GM23338 (cell line): ENCODE results near the gene CABP4. TPM values are rescaled to one million over a fixed set of nuclear protein-coding genes. Genes with fewer than 3 reads are reported as not detected.
A peak's percentile ranks its signal among the peaks of the same experiment; 100 is the strongest.

Source experiments
- ATAC-seq: fragments of 200-7000 bp; cut with Tn5 transposase; 3 replicates; pipeline ENCODE4 v1.9.1; 2020
- DNase-seq: peaks from one replicate; pipeline ENCODE4 v3.0.0-alpha.2; 2015; ENCODE audit warnings: low spot score
- H2AFZ ChIP-seq: fragments of 200-600 bp; sonication (generic); 2 replicates; pipeline ENCODE4 v1.8.0; 2016; ENCODE audit warnings: antibody characterized with exemption, mild to moderate bottlenecking, moderate library complexity
- H3F3A ChIP-seq: fragments of 200-600 bp; sonication (generic); replicated peaks from 2 replicates; pipeline ENCODE4 v1.8.0; 2017; ENCODE audit warnings: antibody characterized with exemption, mixed run types, low read depth
- H3K27ac ChIP-seq: fragments of 200-600 bp; sonication (generic); 2 replicates; pipeline ENCODE4 v1.6.1; 2016; ENCODE audit warnings: low read depth
- H3K27me3 ChIP-seq: fragments of 200-600 bp; sonication (generic); 2 replicates; pipeline ENCODE4 v1.8.0; 2016; ENCODE audit warnings: mild to moderate bottlenecking, mixed run types, moderate library complexity; ENCODE audit not compliant: insufficient read depth
- H3K36me3 ChIP-seq: fragments of 200-600 bp; sonication (generic); 2 replicates; pipeline ENCODE4 v1.8.0; 2016; ENCODE audit warnings: mild to moderate bottlenecking; ENCODE audit not compliant: insufficient read depth
- H3K4me1 ChIP-seq: fragments of 200-600 bp; sonication (generic); 2 replicates; pipeline ENCODE4 v1.8.0; 2016; ENCODE audit warnings: mild to moderate bottlenecking, moderate library complexity; ENCODE audit not compliant: insufficient read depth
- H3K4me2 ChIP-seq: fragments of 200-600 bp; sonication (generic); 2 replicates; pipeline ENCODE4 v1.7.1; 2017; ENCODE audit warnings: mixed run types
- H3K4me3 ChIP-seq: fragments of 200-600 bp; sonication (generic); 2 replicates; pipeline ENCODE4 v1.6.1; 2016; ENCODE audit warnings: mixed run types
- H3K79me2 ChIP-seq: fragments of 200-600 bp; sonication (generic); replicated peaks from 2 replicates; pipeline ENCODE4 v1.8.0; 2017; ENCODE audit warnings: mild to moderate bottlenecking; ENCODE audit not compliant: insufficient read depth
- H3K9me2 ChIP-seq: fragments of 200-600 bp; sonication (generic); 2 replicates; pipeline ENCODE4 v1.8.0; 2017; ENCODE audit not compliant: insufficient read depth
- H4K20me1 ChIP-seq: fragments of 200-600 bp; sonication (generic); replicated peaks from 2 replicates; pipeline ENCODE4 v1.8.0; 2017; ENCODE audit warnings: mild to moderate bottlenecking; ENCODE audit not compliant: insufficient read depth
- H3K27ac Mint-ChIP-seq: 2 replicates; pipeline ENCODE4 v1.8.0; 2020; ENCODE audit warnings: inconsistent platforms, mild to moderate bottlenecking, moderate library complexity, mixed read lengths
- H3K27me3 Mint-ChIP-seq: 3 replicates; pipeline ENCODE4 v1.8.0; 2022; ENCODE audit warnings: low read depth, mild to moderate bottlenecking, moderate library complexity, mixed read lengths, inconsistent platforms; ENCODE audit not compliant: insufficient read depth, poor library complexity
- H3K36me3 Mint-ChIP-seq: 3 replicates; pipeline ENCODE4 v1.8.0; 2021; ENCODE audit warnings: low read depth, mild to moderate bottlenecking, inconsistent platforms, moderate library complexity, mixed read lengths
- H3K4me1 Mint-ChIP-seq: 3 replicates; pipeline ENCODE4 v1.8.0; 2020; ENCODE audit warnings: mild to moderate bottlenecking, inconsistent platforms, mixed read lengths
- H3K4me3 Mint-ChIP-seq: 3 replicates; pipeline ENCODE4 v1.8.0; 2021; ENCODE audit warnings: moderate library complexity, mild to moderate bottlenecking, inconsistent platforms, mixed read lengths
- H3K9me3 Mint-ChIP-seq: 3 replicates; pipeline ENCODE4 v1.8.0; 2020; ENCODE audit warnings: moderate library complexity, mild to moderate bottlenecking, inconsistent platforms, mixed read lengths
- CREB1 ChIP-seq: fragments of 250-450 bp; sonication (Bioruptor Pico); IDR thresholded peaks from 2 replicates; pipeline ENCODE4 v1.5.0; 2020; ENCODE audit warnings: low read depth, mild to moderate bottlenecking, moderate library complexity
- EZH2phosphoT487 ChIP-seq: fragments of 200-600 bp; sonication (generic); IDR thresholded peaks from one replicate; pipeline ENCODE4 v1.8.1; 2018; ENCODE audit warnings: antibody characterized with exemption; ENCODE audit not compliant: unreplicated experiment
- JUNB ChIP-seq: IDR thresholded peaks from one replicate; pipeline ENCODE4 v1.6.1; 2016; ENCODE audit warnings: antibody characterized with exemption; ENCODE audit not compliant: unreplicated experiment
- NANOG ChIP-seq: IDR thresholded peaks from 2 replicates; pipeline ENCODE4 v1.6.1; 2016; ENCODE audit warnings: antibody characterized with exemption, borderline replicate concordance
- REST ChIP-seq: IDR thresholded peaks from one replicate; pipeline ENCODE4 v1.6.1; 2018; ENCODE audit warnings: antibody characterized with exemption; ENCODE audit not compliant: unreplicated experiment
- ZNF331 ChIP-seq: fragments of 250-450 bp; sonication (Bioruptor Pico); IDR thresholded peaks from 2 replicates; pipeline ENCODE4 v1.5.0; 2020; ENCODE audit warnings: low read depth, mild to moderate bottlenecking, moderate library complexity
- polyA plus RNA-seq: library from polyadenylated mRNA; unstranded; fragments of >200 nt; fragmentation: Nextera tagmentation; extraction: Ambion mirVana; gene quantifications from 2 replicates; pipeline ENCODE4 v1.2.1, GENCODE V29; 2016
- total RNA-seq: library from RNA; depleted of rRNA; stranded (reverse); fragments of >200 nt; shearing (Covaris generic); gene quantifications from 2 replicates; pipeline ENCODE4 v1.2.3, GENCODE V29; 2014
- TF ChIP-seq, protein P1 (sequence below), 2 experiments: fragments of 200-600 bp in 1 of 2; sonication (generic) in 1 of 2; conservative IDR thresholded peaks; 2 replicates each; pipeline versions ENCODE4 v1.5.1 to v1.6.1; 2016 to 2017; ENCODE audit warnings: antibody characterized with exemption in 2 of 2, low read depth in 2 of 2, mild to moderate bottlenecking in 2 of 2, moderate library complexity in 1 of 2
- TF ChIP-seq, protein P2 (sequence below): IDR thresholded peaks from 2 replicates; pipeline ENCODE4 v1.6.1; 2016; ENCODE audit warnings: antibody characterized with exemption

Gene CABP4
- total and polyA plus RNA-seq, 2 experiments from 2014 or later = 0.28 TPM; not detected in 1

GRCh38 chr11:67406969-67407687, 48.0 kb upstream of the CABP4 start:
- no peak overlapping the region for H3K4me3 ChIP-seq
- no peak overlapping the region for H2AFZ ChIP-seq
- Mint-ChIP-seq H3K27me3 (peaks cover 29% of the 10 kb centered on the region), H3K36me3 (no peaks in the 10 kb centered on the region), H3K4me1 (peaks cover 21% of the 10 kb centered on the region), H3K9me3 (no peaks in the 10 kb centered on the region), H3K4me3 (no peak overlapping the region; the same call in 2 of the 3 replicates), H3K27ac (no peak overlapping the region)
- no peak overlapping the region for H3K4me2 ChIP-seq
- DNase-seq (no peak), ATAC-seq (no peak)
- no peaks in the 10 kb centered on the region for H3K79me2 ChIP-seq
- no peak for TF ChIP-seq JUNB
- TF ChIP-seq, protein P1, sequence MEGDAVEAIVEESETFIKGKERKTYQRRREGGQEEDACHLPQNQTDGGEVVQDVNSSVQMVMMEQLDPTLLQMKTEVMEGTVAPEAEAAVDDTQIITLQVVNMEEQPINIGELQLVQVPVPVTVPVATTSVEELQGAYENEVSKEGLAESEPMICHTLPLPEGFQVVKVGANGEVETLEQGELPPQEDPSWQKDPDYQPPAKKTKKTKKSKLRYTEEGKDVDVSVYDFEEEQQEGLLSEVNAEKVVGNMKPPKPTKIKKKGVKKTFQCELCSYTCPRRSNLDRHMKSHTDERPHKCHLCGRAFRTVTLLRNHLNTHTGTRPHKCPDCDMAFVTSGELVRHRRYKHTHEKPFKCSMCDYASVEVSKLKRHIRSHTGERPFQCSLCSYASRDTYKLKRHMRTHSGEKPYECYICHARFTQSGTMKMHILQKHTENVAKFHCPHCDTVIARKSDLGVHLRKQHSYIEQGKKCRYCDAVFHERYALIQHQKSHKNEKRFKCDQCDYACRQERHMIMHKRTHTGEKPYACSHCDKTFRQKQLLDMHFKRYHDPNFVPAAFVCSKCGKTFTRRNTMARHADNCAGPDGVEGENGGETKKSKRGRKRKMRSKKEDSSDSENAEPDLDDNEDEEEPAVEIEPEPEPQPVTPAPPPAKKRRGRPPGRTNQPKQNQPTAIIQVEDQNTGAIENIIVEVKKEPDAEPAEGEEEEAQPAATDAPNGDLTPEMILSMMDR (conservative IDR thresholded peaks at IDR 0.05; ENCODE audit: low read depth in 2 of 2) = 0 out of 4 replicates have a peak, but pooled peaks of 1 of the 2 experiments have one; percentile 10
- peaks cover 8% of the 10 kb centered on the region; the same call in 1 of the 2 replicates for H3K4me1 ChIP-seq
- no peaks in the 10 kb centered on the region for H4K20me1 ChIP-seq
- H3K27ac ChIP-seq = no peak overlapping the region
- no peaks in the 10 kb centered on the region for H3K9me2 ChIP-seq
- H3F3A ChIP-seq = no peaks in the 10 kb centered on the region
- no peaks in the 10 kb centered on the region for H3K27me3 ChIP-seq
- no peaks in the 10 kb centered on the region for H3K36me3 ChIP-seq

GRCh38 chr11:67407688-67408163, 47.4 kb upstream of the CABP4 start:
- Mint-ChIP-seq H3K27me3 (peaks cover 30% of the 10 kb centered on the region), H3K4me1 (peaks cover 21% of the 10 kb centered on the region), H3K36me3 (no peaks in the 10 kb centered on the region), H3K27ac (no peak overlapping the region), H3K9me3 (no peaks in the 10 kb centered on the region), H3K4me3 (no peak overlapping the region)
- no peaks in the 10 kb centered on the region for H4K20me1 ChIP-seq
- H3K4me3 ChIP-seq = no peak overlapping the region
- DNase-seq = no peak
- H3K4me1 ChIP-seq = peaks cover 4% of the 10 kb centered on the region; the same call in 1 of the 2 replicates
- no peak overlapping the region for H2AFZ ChIP-seq
- H3K79me2 ChIP-seq = no peaks in the 10 kb centered on the region
- no peak overlapping the region for H3K4me2 ChIP-seq
- no peaks in the 10 kb centered on the region for H3K36me3 ChIP-seq
- no peak for ATAC-seq
- H3F3A ChIP-seq = no peaks in the 10 kb centered on the region
- no peak for TF ChIP-seq JUNB
- TF ChIP-seq NANOG = no peak
- no peak for TF ChIP-seq EZH2phosphoT487
- TF ChIP-seq REST = no peak
- TF ChIP-seq, protein P2, sequence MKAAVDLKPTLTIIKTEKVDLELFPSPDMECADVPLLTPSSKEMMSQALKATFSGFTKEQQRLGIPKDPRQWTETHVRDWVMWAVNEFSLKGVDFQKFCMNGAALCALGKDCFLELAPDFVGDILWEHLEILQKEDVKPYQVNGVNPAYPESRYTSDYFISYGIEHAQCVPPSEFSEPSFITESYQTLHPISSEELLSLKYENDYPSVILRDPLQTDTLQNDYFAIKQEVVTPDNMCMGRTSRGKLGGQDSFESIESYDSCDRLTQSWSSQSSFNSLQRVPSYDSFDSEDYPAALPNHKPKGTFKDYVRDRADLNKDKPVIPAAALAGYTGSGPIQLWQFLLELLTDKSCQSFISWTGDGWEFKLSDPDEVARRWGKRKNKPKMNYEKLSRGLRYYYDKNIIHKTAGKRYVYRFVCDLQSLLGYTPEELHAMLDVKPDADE = no peak
- TF ChIP-seq CREB1 (CRISPR knock-in tag) = no peak
- TF ChIP-seq ZNF331 (CRISPR knock-in tag) = no peak
- no peak overlapping the region for H3K27ac ChIP-seq
- H3K9me2 ChIP-seq = no peaks in the 10 kb centered on the region
- H3K27me3 ChIP-seq = no peaks in the 10 kb centered on the region
